Stimulated activated CD4-positive, alpha-beta T cell treated with anti-CD3 and anti-CD28 coated beads, Interleukin-1b, Interleukin-23, amount 100 ng/mL, for 48 hours (primary cell): Measurements from ENCODE around the gene TRIM48.
"Not testable (repeated sequence)": the region's sequence is repeated elsewhere in the genome, so short reads cannot be mapped to it uniquely, and the experiment has no call there.

Source experiments
- DNase-seq: peaks from one replicate; pipeline ENCODE4 v3.0.0-alpha.2; 2020

Gene TRIM48, protein sequence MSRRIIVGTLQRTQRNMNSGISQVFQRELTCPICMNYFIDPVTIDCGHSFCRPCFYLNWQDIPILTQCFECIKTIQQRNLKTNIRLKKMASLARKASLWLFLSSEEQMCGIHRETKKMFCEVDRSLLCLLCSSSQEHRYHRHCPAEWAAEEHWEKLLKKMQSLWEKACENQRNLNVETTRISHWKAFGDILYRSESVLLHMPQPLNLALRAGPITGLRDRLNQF

DNA sequence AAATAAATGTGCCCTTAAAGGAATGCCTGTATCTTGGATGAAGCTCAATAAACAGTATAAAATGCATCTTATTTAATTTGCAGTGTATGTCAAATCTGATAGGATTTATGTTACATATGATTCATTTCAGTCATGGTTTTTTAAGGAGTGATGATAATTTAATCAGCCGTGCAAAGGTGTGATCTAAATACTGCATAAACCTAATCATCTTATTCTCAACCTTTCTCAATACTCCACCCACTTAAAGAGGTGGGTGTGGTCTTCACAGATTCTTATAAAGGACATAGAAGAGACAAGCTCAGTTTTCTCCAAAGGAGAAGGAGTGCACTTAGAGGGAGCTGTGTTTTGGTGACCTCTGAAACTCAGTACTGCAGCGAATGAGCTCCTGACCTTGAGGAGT lies at the start of gene TRIM48:
TSS of gene TRIM48 (plus strand) at position 301 of the 400 bp plus-strand sequence. CDS start 113 bp downstream, outside the sequence.
- not testable (repeated sequence) for DNase-seq

DNA sequence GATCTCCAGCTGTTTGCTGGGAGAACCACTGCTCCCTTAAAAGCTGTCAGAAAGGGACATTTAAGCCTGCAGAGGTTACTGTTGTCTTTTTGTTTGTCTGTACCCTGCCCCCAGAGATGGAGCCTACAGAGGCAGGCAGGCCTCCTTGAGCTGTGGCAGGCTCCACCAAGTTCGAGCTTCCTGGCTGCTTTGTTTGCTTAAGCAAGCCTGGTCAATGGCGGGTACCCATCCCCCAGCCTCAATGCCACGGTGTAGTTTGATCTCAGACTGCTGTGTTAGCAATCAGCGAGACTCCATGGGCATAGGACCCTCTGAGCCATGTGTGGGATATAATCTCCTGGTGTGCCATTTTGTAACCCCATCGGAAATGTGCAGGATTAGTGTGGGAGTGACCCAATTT lies 23.6 kb upstream of the TRIM48 start:
- DNase-seq, result not testable (repeated sequence)

DNA sequence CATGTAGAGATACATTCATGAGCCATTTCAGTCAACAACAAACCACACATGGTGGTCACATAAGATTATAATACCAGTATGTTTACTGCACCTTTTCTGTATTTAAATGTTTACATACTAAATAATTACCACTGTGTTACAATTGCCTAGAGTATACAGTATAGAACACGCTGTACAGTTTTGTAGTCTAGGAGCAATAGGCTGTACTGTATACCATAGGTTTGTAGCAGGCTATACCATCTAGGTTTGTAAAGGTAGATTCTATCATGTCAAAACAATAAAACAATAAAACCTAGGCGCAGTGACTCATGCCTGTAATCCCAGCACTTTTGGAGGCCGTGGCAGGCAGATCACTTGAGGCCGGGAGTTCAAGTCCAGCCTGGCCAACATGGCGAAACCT lies 1.1 kb downstream of the TRIM48 start:
- no peak for DNase-seq
